GM18861 (cell line): ENCODE results near the gene ZBTB46.
"Not testable (repeated sequence)": the region's sequence is repeated elsewhere in the genome, so short reads cannot be mapped to it uniquely, and the experiment has no call there.

Experiments
- ATAC-seq: cut with Tn5 transposase; IDR thresholded peaks from one replicate; pipeline ENCODE4 v1.9.1; 2021; ENCODE audit not compliant: unreplicated experiment

The ZBTB46 gene

DNA sequence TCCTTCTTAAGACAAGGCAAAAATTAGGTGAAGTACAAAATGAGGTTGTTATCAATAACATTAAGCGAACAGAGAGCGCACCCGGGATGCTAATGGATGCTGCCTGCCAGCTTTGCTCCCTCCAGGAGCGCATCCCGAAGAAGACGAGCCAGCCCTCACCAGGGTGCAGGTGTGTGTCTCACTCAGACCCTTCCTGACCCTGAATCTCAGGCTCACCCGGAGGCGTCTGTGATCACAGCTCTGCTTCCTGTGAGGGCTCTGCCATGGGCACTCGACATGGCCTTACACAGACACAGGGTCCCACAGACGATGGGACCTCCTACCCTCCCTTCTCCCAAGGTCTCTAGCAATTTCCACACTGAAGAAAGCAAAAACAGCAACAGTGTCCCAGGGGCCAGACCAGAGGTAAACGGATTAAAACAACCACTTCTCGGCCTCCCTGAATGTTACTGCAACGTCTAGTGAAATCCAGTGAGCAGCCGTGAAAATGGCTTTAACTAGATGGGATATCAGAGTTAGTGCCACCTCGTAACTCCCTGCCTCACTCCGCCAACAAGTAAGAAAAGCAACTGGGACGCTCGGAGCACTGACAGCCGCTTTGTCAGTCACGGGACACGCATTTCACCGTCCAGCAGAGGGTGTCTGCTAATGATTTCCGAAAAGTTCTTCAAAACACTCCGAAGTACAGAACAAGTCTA lies 11.7 kb downstream of the ZBTB46 start:
- ATAC-seq, result no peak

- ATAC-seq, result no peak
Measured at GRCh38 chr20:63815615-63816253, 15.3 kb downstream of the ZBTB46 start.

- ATAC-seq, result no peak
Measured at GRCh38 chr20:63814891-63815614, 16.0 kb downstream of the ZBTB46 start.

- ATAC-seq, result no peak
Measured at GRCh38 chr20:63811491-63811875, 19.6 kb downstream of the ZBTB46 start.

- ATAC-seq, result no peak
Measured at GRCh38 chr20:63810730-63811490, 20.2 kb downstream of the ZBTB46 start.

DNA sequence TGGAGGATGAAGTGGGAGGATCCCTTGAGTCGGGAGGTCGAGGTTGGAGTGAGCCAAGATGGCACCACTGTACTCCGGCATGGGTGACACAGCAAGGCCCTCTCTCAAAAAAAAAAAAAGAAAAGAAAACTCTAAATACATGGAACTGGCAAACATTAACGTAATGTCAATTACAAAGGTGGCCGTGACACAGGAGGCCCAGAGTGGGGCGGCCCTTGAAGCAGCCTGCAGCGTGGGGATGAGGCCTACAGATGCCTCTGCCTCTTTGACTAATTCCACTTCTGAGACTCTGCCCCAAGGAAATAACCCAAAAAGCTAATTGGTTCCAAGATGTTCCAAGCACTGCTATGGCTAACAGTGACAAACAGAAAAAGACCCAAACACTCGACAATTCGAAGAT lies 21.2 kb downstream of the ZBTB46 start:
- no peak for ATAC-seq

DNA sequence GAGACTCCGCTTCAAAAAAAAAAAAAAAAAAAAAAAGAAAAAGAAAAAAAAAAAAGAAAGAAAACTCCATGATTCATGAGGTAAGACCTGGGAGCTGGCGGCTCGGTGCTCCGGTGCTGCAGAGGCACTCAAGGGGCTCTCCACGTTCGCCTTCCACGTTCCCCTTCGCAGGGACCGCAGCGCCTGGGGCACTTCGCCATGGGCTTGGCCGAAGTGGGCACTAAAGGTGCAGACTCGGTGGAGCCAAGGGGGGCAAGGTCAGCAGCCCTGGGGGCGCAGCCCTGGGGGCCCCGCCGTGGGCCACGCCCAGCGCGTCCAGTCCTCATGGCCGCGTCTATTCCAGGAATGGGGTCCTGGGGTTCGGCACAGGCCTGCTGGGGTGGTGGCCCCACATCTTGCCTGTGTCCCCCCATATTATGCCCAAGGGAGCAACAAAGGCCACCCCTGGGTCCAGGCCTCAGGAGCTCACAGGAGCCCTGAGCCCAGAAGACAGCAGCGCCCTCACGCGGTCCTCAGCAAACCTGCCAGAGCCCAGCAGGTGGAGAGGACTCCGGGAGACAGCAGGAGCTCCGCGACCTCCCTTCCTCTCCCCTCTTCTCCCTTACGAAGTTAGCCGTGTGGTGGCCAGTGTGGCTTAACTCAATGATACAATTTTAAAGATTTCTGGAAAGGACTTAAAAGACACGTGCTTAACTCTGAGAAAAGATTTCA lies 21.9 kb downstream of the ZBTB46 start:
- ATAC-seq, result no peak

- ATAC-seq, result no peak
Measured at GRCh38 chr20:63808145-63808724, 22.8 kb downstream of the ZBTB46 start.

- ATAC-seq, result no peak
Measured at GRCh38 chr20:63807654-63808053, 23.4 kb downstream of the ZBTB46 start.

- no peak for ATAC-seq
Measured at GRCh38 chr20:63804308-63804636, 26.8 kb downstream of the ZBTB46 start.

DNA sequence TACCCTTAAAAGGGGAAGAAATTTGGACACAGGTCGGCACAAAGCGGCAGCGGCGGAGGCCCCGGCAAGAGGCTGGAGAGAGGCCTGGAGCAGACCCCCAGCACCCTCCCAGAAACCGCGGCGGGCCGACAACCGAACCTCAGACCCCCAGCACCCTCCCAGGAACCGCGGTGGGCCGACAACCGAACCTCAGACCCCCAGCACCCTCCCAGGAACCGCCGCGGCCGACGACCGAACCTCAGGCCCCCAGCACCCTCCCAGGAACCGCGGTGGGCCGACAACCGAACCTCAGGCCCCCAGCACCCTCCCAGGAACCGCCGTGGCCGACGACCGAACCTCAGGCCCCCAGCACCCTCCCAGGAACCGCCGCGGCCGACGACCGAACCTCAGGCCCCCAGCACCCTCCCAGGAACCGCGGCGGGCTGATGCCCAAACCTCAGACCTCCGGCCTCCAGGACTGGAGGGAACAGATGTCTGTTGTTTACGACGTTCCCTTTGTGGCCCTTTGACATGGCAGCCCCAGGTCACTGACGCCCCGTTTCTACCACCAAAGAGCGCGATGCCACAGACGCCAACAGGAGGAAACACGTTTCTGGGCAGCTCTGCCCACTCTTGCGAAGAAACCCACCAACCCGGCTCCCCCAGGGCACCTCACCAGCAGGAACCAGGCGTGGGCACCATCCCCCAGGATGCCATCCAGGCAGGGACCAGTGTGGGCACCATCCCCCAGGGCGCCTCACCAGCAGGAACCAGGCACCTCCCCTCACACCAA lies 28.4 kb downstream of the ZBTB46 start:
- ATAC-seq, result no peak

- not testable (repeated sequence) for ATAC-seq
Measured at GRCh38 chr20:63801174-63801573, 29.9 kb downstream of the ZBTB46 start.

DNA sequence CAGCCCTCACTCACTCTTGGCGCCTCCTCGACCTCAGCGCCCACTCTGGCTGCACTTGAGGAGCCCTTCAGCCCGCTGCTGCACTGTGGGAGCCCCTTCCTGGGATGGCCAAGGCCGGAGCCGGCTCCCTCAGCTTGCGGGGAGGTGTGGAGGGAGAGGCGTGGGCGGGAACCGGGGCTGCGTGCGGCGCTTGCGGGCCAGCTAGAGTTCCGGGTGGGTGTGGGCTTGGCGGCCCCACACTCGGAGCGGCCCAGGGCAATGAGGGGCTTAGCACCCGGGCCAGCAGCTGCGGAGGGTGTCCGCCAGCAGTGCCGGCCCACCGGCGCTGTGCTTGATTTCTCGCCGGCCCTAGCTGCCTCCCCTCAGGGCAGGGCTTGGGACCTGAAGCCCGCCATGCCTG lies 30.7 kb downstream of the ZBTB46 start:
- not testable (repeated sequence) for ATAC-seq

DNA sequence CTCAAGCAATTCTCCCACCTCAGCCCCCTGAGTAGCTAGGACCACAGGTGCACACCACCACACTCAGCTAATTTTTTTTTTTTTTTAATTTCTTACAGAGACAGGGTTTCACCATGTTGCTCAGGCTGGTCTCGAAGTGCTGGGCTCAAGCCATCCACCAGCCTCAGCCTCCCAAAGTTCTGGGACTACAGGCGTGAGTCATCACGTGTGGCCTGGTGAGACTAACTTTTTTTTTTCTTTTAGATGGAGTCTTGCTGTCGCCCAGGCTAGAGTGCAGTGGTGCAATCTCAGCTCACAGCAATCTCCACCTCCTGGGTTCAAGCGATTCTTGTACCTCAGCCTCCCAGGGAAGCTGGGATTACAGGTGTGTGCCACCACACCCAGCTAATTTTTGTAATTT lies 31.9 kb downstream of the ZBTB46 start:
- not testable (repeated sequence) for ATAC-seq

GRCh38 chr20:63797175-63797574 lies 33.9 kb downstream of the ZBTB46 start:
- not testable (repeated sequence) for ATAC-seq

DNA sequence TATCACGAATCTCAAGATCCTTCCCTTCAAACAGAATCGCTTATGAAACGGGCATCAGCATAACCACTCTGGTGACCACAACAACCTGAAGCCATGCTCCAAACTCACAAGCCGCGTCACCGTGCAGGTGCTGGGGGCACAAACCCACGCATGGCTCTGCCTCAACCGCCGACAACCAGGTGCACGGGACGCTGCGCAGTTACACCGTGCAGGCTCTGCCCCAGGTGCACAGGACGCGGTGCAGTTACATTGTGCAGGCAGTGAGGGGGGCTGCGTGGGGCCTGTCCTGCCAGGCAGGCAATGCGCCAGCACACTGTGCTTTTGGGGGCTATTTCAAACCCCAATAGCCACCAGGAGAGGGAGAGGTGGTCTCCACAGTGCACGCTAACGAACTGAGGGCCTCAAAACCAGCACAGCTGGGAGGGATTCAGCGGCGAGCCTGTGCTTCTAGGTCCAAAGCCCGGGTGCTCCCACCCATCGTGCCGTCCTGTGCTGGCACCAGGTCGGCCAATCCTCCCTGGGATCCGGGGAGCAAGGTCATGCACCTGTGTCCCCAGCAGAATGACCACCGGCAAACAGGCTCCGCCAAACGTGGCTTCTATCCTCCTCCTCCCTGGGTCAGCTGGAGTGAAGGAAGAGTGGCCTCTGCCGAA lies 35.8 kb downstream of the ZBTB46 start:
- no peak for ATAC-seq

DNA sequence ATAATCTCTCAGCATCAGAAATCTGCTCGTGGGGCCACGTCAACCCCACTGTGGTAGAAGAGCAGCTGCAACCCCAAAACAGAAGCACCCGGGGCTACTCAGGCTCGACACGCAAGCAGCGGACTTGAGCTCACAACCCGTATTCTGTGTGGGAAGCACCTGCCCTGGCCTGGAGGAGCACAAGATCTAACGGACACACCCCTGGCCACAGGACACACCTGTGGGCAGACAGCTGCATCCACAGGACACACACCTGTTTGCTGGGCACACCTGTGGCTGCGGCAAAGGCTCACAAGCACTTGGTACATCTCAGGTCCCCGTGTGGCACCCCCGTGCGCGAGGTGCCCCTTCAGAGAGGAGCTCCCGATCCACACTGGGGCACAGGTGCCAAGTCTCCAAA lies 36.5 kb downstream of the ZBTB46 start:
- ATAC-seq, result no peak

DNA sequence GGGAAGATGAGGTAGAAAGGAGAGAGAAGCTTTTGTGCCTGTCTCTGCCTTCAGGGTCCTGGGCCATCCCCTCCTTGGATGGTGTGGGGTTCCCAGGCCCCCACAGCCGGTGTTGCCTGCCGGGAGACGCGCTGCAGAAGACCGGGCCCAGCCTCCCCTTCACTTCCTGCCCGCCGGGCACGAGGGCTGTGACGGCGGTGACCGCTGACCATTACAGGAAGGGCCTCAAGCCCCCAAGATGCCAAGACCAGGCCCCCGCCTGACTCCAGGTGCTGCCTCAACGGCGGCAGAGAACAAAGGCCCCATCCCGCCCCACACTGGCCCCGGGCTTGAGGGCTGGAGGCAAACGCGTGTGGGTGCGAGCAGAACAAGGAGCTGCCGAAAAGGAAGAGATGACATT lies 38.2 kb downstream of the ZBTB46 start:
- ATAC-seq, result no peak

GRCh38 chr20:63791497-63792156 lies 39.4 kb downstream of the ZBTB46 start:
- no peak for ATAC-seq
